GM18520 (cell line): ENCODE data around the gene RBP3.
A peak's percentile ranks its signal among the peaks of the same experiment; 100 is the strongest.
"Not testable (repeated sequence)": the region's sequence is repeated elsewhere in the genome, so short reads cannot be mapped to it uniquely, and the experiment has no call there.

Experiments used
- ATAC-seq: cut with Tn5 transposase; IDR thresholded peaks from one replicate; pipeline ENCODE4 v1.9.1; 2021; ENCODE audit not compliant: unreplicated experiment

Gene RBP3

DNA sequence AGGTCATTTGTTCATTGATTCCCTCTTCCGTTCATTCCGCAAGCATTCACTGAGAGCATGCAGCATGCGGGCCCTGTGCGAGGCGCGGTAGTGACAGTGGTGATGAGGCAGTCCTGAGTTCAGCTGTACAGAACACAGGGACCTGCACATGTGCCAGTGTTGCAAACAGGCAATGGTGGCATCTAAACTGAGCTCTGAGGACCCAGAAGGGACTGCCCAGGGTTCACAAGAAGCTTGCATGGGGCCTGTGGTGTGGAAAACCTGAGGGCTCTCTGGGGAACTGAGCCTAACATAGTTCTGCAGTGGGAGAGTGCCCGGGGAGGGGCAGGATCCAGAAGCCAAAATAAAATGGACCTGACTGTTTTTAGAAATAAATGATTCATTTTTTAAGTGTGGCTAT is 22.7 kb downstream of the RBP3 start:
- ATAC-seq, result no peak

DNA sequence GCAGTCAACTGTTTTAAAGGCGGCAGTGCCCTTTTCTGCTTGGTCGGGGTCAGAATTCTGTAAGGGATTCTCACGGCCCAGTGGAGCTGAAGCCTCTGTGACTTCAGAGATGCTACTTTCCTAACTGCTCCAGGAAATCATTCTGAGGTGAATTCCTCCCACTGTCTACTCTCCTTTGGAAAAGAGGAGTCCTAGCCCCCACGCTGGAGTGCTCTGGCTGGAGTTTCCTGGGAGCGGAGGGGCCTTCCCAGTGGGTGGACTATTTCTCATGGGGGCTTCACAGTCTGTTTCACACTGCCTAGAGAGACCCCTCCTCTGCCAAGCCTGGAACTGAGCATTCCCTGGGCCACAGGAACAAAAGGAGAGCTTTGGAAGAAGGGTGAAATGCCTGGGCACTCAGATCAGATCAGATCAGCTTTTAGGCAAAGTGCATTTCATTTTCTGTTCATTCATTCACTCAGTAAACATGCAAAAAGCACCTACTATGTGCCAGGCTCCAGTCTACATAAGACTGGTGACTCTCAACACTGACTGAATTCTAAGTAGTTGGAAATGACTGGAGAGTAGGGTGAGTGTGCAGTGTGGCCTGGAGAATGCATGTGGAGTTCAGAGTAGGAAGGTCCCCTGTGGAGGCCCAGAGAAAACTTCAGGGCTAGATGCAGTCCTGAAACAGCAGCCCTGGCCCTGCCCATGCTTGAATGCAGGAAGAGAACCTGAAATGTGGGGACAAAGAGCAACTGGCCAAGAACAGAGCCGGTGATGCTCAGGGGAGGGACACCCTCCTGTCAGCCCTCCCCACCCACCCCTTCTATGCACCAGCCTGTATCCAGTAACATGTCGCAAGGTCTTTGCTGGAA is 23.7 kb downstream of the RBP3 start:
- no peak for ATAC-seq

DNA sequence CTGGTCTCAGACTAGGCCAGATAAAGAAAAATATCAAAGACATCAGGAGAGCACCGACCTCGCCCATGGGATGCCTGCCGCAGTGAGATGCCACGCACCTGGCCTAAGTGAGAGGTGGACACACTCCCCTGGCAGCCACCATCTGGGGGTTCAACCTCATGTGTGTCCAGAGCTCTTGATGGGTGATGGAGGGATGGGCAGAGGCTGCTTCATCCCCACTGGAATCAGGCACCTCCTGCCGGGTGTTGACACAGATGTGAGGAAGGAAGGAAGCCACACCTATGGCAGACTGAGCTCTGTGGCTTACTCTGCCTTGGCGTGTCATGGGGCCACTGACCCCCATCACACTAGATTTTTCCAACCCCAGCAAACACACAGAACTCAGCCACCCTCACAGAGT is 24.6 kb downstream of the RBP3 start:
- ATAC-seq, result no peak

DNA sequence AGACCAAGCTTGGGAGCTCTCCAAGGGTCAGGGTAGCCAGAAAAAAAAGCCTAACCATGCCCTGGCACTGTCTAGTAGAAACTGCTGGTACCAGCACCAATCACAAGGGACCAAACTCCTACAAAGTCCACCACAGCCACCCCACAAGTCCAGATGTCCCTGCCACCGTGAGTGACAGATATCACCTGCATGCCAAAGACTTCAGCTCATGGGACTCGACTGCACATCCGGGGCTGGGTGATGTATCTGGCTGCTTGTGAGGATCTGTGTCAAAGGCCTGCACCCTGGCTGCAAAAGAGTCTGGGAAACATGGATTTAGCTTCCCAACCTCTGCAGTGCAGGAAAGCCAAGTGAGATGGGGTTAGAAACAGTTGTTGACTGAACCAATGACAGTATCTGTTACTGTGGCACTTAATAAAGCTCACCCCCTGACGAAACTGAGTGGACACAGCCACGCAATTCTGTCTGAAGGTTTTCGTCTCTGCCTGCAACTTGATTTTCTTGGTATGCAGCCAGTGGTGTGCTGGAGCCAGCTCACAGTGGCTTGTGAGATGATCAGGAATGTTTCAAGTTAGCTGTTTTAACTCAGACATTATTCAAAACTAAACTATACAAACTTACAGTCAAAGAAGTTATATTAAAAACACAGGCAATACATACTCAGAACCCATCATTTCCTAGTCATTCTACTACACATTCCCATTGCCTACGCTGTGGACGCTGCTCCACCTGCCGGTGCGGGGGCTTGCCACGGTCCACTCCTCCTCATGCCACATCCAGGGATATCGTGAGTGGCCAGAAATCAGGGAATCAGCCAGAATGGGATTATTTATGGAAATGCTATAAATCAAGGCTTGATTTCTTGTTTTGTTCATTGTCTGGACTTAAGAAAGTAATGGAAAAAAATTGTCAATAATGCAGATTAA is 26.7 kb downstream of the RBP3 start:
- no peak for ATAC-seq

DNA sequence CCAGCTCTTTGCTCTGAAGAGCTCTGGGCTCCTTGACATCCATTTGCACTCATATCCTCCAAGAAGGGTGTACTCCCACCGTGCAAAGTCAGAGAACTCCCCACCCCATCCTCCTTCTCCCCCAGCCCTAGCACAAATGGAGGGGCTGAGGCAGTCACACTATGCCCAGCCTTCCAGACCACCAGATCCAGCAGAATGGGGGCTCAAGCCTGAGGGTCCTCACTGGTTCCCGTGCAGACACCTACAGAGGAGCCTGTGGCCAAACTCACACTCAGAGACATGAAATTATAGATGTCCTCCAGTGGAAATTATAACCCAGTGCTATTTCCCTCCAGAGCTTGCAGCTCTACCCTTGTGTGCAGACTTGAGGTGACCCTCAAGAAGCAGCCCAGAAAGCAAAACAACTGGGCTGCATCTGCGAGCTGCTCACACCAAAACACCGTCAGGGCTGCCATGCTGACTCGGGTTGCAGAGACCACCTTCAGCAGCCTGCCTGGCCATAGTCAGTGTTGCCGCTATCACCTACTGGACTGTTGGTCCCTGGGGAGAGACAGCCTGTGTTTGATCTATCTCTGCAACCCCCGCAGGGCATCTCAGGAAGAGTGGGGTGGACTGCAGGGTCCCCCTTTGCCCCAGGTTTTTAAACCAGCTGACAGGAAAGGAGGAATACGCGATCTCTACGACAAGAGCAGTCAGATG is 28.5 kb downstream of the RBP3 start:
- ATAC-seq, result no peak

DNA sequence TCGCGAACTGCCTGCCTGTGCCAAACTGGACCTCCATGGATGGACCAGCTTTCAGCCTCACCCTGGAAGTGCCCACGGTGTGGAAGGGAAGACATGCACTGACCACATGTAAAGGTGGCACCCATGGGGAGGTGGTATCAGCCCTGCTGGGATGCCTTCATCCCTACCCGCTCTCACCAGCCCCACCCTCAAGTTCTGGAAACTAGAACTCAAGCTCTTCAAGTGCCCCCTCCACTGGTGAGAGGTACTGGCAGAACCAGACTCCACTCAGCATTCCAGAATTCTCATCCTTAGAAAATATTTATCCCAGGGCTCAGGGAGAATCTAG is 30.0 kb downstream of the RBP3 start:
- no peak for ATAC-seq

DNA sequence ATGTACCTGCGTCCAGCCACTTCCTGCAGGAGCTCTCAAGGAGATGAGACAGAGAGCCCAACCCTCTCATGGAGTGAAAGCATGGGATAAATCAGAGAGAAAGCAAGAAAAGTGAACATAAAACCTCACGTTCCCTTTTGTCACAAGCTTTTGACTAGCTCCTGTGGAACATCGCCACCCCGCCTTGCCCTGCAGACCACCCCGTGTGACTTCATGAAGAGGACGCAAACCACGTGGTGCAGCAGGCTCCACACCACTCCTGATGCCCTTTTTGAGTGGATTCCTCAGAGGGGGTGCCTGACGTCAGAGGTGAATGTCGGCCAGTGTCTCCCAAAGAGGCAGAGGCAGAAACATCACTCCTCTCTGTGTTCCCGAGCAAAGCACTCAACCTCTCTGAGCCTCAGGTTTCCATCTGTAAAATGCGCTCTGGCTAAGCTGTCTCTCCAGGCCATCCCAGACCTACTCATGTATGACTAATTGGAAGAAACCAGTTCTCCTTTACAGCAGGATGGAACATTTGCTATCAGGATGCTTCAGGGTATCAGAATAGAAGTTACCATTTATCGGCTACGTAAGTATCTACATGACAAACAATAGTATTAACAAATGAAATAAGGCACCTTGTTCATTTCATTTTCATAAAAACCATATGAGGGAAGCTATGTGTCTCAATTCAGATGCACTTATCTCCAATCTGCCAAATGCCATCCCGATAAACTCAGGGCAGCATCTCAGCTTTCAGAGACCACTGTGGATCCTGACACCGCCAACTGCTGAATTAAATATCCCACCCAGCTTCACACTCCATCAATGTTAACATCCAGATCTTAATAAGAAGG is 30.7 kb downstream of the RBP3 start:
- no peak for ATAC-seq

DNA sequence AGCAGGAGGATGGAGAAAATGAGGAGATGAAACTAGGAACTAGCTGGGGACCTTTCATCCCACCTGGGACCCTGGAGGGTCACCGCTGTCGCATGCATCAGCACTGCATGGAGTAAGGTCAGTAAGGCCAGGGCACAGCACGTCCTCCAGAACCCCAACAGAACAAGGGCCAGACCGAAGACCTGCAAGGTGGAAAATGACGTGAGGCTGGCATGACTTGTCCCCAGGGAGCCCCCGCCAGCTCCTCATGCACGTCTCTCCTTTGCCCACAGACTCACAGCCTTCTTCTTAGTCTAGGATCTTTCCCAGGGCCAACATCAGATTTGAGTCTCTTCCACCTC is 31.3 kb downstream of the RBP3 start:
- no peak for ATAC-seq

DNA sequence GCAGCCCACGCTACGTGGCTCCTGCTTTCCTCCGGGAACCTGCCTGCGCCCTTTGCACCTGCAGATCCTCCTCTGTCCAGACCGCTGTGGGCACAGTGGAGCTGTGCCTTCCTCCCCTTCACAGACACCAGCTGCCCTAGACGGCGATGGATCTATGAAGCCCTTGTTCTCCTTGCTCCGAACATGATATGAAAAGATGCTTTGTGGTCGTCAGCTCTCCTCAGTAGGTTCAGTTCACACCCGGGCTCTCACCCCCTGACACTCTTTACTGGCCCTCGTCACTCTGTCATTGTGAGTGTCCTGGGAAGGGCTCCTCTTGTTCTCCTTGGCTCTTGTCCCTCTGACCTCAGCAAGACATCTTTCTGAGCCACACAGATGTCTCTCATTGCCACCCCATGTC is 31.7 kb downstream of the RBP3 start:
- ATAC-seq, result no peak

DNA sequence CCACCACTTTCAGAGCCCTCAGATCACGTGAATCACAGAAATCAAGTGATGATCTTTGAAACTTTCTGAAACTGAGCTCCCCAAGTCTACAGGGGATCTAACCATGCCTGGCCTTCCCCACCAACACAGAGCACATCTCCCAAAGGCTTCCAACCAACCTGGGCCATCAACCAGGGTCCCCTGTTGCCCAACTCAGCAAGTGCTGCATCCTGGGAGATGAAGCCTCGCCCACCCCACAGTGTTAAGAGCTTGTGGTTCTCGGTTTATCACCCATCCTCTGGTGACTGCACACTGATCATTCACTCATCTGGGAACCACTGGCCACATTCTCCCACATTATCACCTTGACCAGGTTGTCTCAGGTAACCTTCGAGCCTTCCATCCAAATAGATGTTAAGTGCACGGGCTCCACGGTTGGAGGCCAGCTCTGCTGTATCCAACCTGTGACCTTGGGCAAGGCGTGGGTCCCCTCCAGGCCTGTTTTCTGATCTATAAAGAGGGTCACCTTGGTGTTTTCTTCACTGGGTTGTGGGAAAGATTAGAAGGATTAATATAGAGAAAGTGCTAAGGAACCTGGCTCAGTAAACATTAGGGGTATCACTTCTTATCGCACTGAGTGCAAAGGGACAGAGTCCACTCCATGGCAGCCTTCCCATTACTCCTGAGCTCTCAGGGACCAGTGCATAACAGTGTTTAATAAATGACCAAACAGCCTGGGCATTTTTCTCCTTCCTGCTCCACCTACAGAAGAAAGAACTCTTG is 32.4 kb downstream of the RBP3 start:
- no peak for ATAC-seq

DNA sequence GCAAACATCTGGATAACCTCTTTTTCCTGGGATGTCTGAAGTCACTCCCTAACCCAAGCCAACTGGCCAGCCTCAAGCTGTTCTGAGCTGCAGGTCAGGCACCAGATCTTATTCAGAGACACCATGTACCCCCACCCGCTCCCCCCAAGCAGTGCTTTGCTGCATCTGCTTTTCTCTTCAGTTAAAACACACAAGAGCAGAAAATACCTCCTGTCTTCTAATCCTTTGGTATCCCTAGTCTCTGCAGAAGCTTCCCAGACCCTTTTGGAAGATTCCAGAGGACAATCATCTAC is 32.9 kb downstream of the RBP3 start:
- no peak for ATAC-seq

DNA sequence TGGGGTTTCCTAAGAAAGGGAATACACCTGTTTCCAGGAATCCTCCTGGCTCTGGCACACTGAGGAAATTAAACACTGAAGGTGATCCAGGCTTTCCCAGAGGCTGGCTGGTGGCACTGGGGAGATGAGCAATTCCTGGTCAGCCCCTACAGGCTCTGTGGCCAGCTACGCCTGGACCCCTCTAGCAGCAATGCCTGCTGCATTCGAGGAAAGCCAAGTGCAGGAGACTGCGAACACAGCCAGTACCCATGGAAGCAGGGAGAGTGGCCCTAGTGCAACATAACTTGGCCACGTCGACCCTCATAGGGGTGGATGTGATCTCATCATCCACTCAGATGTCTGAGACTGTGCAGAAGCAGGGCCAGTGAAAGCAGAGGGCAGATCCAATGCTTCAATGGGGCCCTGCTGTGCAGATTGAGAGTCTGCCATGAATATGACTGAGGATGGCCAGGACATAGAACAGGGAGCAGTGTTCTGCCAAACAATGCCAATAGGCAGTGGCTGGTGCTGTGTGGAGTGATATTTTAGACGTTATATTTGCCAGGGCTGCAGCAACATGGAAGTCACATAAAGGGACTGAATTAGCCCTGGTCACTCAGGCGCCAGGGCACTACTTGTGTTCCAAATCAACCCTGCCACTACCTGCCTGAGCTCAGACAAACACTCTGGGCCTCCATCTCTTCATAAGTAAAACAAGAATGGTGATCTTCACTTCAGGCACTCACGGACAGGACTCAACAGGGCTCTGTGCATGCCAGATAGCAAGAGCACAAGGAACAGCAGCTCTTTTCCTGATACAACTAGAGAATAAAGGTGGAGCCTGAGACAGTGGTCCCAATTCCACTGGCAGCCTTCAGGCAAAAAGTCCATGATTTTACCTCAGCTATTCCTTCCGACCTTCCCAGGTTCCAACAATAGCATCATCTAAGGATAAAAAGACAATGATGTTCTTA is 33.5 kb downstream of the RBP3 start:
- ATAC-seq, result no peak

DNA sequence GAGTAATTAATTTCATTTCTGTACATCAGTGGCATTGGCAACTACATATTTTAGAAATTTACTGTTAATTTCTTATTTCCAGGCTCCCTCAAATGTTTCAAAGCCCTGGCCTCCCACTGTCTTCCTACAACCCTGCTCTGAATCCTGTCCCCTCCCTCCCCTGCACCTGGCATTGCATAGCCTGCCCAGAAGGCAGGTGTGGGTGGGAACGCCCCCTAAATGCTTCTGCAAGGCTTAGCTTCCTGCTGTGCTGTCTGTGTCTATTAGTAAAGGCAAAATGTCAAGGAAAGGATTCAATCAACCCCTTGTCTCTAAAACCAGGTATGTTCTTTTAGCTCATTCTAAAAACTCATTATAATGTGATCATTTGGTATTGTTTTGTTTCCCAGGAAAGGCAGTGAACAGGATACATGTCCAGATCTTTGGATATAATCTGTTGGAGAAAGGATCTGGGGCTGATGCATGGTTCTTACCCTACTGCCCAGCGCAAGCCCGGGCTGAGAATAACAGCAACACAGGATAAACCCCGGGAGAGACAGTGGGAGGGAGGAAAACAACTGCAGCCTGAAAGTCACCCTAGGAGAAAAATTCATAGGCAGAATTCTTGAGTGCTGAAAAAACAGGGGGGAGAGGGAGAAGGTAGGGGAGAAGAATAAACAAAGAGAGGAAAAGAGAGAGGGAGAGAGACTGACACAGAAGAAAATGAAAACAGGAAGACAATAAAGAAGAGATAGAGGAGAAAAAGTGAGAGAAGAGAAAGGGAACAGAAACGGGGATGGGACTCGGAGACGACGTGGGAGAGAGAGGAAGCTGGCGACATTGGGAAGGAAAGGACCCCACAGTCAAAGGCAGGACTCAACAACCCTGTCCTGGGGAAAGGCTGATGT is 35.3 kb downstream of the RBP3 start:
- no peak for ATAC-seq

DNA sequence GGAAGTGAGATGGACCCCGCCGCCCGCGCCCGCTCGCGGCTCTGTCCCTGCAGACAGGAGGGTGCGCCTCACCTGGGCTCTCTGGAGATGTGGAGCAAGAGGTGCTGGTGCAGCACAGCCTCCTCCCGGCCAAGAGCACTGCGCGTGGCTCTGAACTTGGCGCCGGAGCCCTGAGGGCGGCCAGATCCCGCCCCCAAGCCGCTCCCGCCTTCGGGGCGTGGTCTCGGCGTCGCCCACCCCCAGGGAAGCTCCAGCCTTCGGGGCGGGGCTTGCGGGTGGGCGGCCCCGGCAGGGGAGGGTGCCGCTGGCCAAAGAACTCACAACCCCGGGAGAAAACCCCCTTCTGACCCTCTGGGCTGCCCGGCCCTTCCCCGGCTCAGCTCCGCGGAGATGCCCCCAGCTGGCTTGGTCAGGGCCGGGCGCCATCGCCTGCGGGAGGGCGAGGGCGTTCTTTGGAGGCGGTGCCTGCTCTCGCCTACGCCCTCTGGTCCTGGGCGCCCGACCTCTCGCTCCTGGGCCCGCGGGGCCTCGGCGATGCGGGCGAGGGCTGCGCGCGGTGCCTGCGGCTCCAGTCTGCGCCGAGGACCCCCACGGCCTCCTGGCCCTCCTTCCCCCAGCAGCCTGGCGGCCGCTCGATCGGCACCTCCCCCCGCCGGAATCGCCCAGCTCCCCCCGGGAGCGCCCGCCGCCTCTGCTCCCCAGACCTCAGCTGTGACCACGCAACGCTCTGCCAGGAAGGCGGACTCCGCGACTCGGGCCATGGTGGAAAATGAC is 36.2 kb downstream of the RBP3 start, which contains the start of gene ZNF488:
Gene ZNF488, minus strand, starts transcription at position 146 of the 774 bp plus-strand sequence. CDS start 15,464 bp downstream, outside the sequence.
- peak; percentile 56 for ATAC-seq

DNA sequence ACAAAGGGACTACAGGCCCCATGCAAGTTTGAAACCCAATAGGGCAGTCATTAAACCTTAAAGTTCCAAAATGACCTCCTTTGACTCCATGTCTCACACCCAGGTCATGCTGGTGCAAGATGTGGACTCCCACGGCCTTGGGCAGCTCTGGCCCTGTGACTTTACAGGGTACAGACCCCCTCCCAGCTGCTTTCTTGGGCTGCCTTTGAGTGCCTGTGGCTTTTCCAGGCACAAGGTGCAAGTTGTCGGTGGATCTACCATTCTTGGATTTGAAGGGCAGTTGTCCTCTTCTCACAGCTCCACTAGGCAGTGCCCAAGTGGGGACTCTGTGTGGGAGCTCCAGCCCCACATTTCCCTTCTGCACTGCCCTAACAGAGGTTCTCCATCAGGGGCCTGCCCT is 37.9 kb downstream of the RBP3 start:
- ATAC-seq, result not testable (repeated sequence)

DNA sequence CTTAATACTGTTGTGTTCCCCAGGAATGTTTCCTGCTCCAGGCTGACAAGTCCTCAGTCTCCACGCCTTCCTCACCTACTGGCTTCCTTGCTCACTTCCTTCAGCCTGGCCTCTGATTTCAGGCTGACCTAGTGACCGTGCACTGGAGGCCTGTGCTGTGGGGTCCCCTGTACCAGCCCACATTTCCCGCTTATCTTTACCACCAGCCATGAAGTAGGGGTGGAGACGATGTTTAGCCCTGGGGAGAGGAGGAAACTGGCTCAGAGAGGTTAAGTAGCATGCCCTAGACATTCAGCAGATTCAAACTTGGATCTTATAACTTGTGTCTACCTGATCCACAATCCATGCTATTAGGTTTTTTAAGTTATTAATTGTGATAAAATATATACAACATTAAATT is 40.7 kb downstream of the RBP3 start:
- no peak for ATAC-seq

DNA sequence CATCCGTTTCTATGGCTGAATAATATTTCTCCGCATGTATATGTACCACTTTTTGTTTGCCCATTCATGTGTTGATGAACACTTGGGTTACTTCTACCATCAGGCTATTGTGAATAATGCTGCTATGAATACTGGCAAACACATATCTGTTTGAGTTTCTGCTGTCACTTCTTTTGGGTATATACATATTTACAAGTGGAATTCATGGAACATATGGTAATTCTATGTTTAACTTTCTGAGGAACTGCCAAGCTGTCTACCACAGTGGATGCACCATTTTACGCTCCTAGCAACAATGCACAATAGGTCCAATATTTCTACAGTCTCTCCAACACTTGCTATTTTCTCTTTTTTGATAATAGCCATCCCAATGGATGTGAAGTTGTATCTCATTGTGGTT is 41.5 kb downstream of the RBP3 start:
- no peak for ATAC-seq
